ENCODE results near the gene LCT.

GRCh38 chr2:135882415-135882814 lies 45.4 kb upstream of the LCT start:
- TF ChIP-seq, protein P1, sequence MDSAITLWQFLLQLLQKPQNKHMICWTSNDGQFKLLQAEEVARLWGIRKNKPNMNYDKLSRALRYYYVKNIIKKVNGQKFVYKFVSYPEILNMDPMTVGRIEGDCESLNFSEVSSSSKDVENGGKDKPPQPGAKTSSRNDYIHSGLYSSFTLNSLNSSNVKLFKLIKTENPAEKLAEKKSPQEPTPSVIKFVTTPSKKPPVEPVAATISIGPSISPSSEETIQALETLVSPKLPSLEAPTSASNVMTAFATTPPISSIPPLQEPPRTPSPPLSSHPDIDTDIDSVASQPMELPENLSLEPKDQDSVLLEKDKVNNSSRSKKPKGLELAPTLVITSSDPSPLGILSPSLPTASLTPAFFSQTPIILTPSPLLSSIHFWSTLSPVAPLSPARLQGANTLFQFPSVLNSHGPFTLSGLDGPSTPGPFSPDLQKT (CRISPR knock-in tag; IDR thresholded peaks at IDR 0.05; ENCODE audit: borderline replicate concordance) = no peak
- TF ChIP-seq SP1 (IDR thresholded peaks at IDR 0.05) = no peak
- TF ChIP-seq SP1 (CRISPR knock-in tag; IDR thresholded peaks at IDR 0.05) = no peak
- TF ChIP-seq RNF2 (conservative IDR thresholded peaks at IDR 0.05; ENCODE audit: low read depth) = no peak
- no peak for TF ChIP-seq CC2D1A (CRISPR knock-in tag; IDR thresholded peaks at IDR 0.05)
- no peak for TF ChIP-seq TAF15 (IDR thresholded peaks at IDR 0.05; ENCODE audit: low read depth, low read length, poor library complexity, severe bottlenecking)

Data from HepG2 (cell line).